Heart right ventricle (tissue), 16 donors: Measurements from ENCODE around the gene C14orf132. TPM values are rescaled to one million over a fixed set of nuclear protein-coding genes. Genes with fewer than 3 reads are reported as not detected.

Experiments used
- ATAC-seq, 8 donors: fragments of 200-7000 bp; cut with Tn5 transposase; one replicate each; pipeline ENCODE4 v1.9.1; 2020; ENCODE audit warnings: mild to moderate bottlenecking in 8 of 8, moderate library complexity in 8 of 8, moderate number of reproducible peaks in 1 of 8
- DNase-seq, 2 donors: peaks; one replicate each; pipeline ENCODE4 v3.0.0-alpha.2; 2020
- H3K27ac ChIP-seq, 10 donors: fragments of 200-600 bp; sonication (generic) in 2 of 10; one replicate each; pipeline versions ENCODE4 v1.5.0 to v1.8.0; 2020 to 2022; ENCODE audit warnings: mild to moderate bottlenecking in 3 of 10
- H3K27me3 ChIP-seq, 7 donors: fragments of 200-600 bp; one replicate each; pipeline ENCODE4 v1.8.0; 2021 to 2022; ENCODE audit warnings: mild to moderate bottlenecking in 2 of 7
- H3K36me3 ChIP-seq, 9 donors: fragments of 200-600 bp; sonication (generic) in 1 of 9; one replicate each; pipeline versions ENCODE4 v1.5.0 to v1.8.0; 2020 to 2022; ENCODE audit warnings: mild to moderate bottlenecking in 2 of 9
- H3K4me1 ChIP-seq, 9 donors: fragments of 200-600 bp; sonication (generic) in 1 of 9; one replicate each; pipeline versions ENCODE4 v1.5.0 to v1.8.0; 2020 to 2022; ENCODE audit warnings: mild to moderate bottlenecking in 4 of 9
- H3K4me3 ChIP-seq, 10 donors: fragments of 200-600 bp; sonication (generic) in 2 of 10; one replicate each; pipeline versions ENCODE4 v1.5.0 to v1.8.0; 2020 to 2022; ENCODE audit warnings: mild to moderate bottlenecking in 7 of 10, moderate library complexity in 2 of 10
- H3K9me3 ChIP-seq, 11 donors: fragments of 200-600 bp in 10 of 11; sonication (generic) in 2 of 11; one replicate each; pipeline versions ENCODE4 v1.5.0 to v1.8.0; 2013 to 2022; ENCODE audit warnings: mild to moderate bottlenecking in 2 of 11, control low read depth in 1 of 11, moderate library complexity in 1 of 11
- WGBS, 2 donors: extraction: QIAGEN DNeasy Blood & Tissue Kit; methylation state at CpG; one replicate each; pipeline ENCODE4 v1.1.7; 2013; ENCODE audit warnings: inconsistent platforms in 1 of 2; 5-methylcytosine and 5-hydroxymethylcytosine counted together
- intact Hi-C, 10 donors: fragments of 100-400 bp; cut with DNase I; formaldehyde crosslinking; loops; one replicate each; pipeline versions ENCODE4 v1.11.1 to v1.14.2; 2022
- polyA plus RNA-seq, 2 donors: library from polyadenylated mRNA; stranded (reverse); fragments of 200-250 nt; gene quantifications; one replicate each; pipeline ENCODE4 v1.2.3, GENCODE V29; 2013
- total RNA-seq, 10 donors: library from RNA; stranded (reverse); fragmentation: NEBNext Ultra II Directional in 3 of 10; extraction: Animal tissue kit (Norgen Biotek cat#: 25700) in 3 of 10; gene quantifications; one replicate each; pipeline versions ENCODE4 v1.2.1 to v1.2.4, GENCODE V29; 2021 to 2023
- TF ChIP-seq, protein P1 (sequence below), 9 donors: fragments of 200-600 bp; sonication (generic) in 2 of 9; IDR thresholded peaks; one replicate each; pipeline versions ENCODE4 v1.5.0 to v1.8.0; 2021 to 2022; ENCODE audit warnings: antibody characterized with exemption in 9 of 9, mild to moderate bottlenecking in 5 of 9, moderate library complexity in 1 of 9
- donor health status: Arrhythmogenic right ventricular cardiomyopathy.
- donor health status: ischemic (EF 13 %, LVEDD 7.1; RV severe dilation, severe dysfunction).
- donor health status: healthy with polysubstance abuse.
- donor health status: DM: no; HTN: yes; CAD: no.
- donor health status: DM: no; HTN: no; CAD: no.
- donor health status: ischemic (EF 25% LVEDD 6.9; RV normal size, moderate dysfunction).
- donor health status: ischemic (EF 25% LVEDD 5.7; RV mildly dilated, moderate dysfunction).
- donor health status: healthy.
- donor health status: DM: yes; HTN: yes; CAD: no.
- donor health status: Ischemic cardiomyopathy.
- donor health status: ischemic (EF 35%, LVEDD 5.7; RV mildly dilated, moderate dysfunction).
- donor health status: nonischemic (EF 11% LVEDD 7.7; RV severe dilation, severe dysfunction).
- donor health status: DM: yes; HTN: yes; CAD: no.
- donor health status: PGD.
- donor health status: ischemic (EF 29% LVEDD 5.4; RV normal size, mild dysfunction).
- donor health status: nonischemic (EF 23%, LVEDD 6.1; RV moderate dilation, normal function).

Gene C14orf132
- total and polyA plus RNA-seq, 12 donors, result 0.80 to 16.2 (median 2.5) TPM

DNA sequence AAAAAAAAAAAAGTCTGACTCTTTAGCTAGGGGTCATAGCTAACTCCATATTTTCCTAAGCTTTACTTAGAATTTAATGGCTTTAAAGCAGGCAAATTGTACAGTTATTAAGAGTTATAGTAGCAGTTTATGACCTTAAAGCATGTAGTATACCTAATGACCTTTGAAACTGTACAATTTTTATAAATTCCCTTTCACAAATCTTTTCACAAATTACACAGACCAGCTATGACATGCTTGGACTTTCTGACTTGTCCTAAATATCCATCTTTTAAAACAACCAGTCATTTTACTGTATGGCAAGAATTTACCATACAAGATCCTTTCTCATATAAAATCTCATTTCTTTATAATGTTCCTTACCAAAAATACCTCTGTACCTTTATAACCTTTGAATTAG, 74.8 kb downstream of the C14orf132 start:
- ATAC-seq (no peak), DNase-seq (no peak)
- no peak overlapping the region for H3K4me3 ChIP-seq
- intact Hi-C loops, result loop anchor here in 1 of 10 donors (10.0 kb wide), 1 partner anchor 301 kb away; no protein-coding TSS in a partner anchor
- TF ChIP-seq, protein P1, sequence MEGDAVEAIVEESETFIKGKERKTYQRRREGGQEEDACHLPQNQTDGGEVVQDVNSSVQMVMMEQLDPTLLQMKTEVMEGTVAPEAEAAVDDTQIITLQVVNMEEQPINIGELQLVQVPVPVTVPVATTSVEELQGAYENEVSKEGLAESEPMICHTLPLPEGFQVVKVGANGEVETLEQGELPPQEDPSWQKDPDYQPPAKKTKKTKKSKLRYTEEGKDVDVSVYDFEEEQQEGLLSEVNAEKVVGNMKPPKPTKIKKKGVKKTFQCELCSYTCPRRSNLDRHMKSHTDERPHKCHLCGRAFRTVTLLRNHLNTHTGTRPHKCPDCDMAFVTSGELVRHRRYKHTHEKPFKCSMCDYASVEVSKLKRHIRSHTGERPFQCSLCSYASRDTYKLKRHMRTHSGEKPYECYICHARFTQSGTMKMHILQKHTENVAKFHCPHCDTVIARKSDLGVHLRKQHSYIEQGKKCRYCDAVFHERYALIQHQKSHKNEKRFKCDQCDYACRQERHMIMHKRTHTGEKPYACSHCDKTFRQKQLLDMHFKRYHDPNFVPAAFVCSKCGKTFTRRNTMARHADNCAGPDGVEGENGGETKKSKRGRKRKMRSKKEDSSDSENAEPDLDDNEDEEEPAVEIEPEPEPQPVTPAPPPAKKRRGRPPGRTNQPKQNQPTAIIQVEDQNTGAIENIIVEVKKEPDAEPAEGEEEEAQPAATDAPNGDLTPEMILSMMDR (IDR thresholded peaks at IDR 0.05), result no peak
- H3K27ac ChIP-seq, result no peak overlapping the region
- H3K36me3 ChIP-seq, result no peaks in the 10 kb centered on the region
- H3K27me3 ChIP-seq, result peaks cover 0 to 8% (median 0%) of the 10 kb centered on the region in 7 donors
- no peaks in the 10 kb centered on the region for H3K4me1 ChIP-seq
- H3K9me3 ChIP-seq, result peaks cover 0 to 18% (median 0%) of the 10 kb centered on the region in 11 donors

DNA sequence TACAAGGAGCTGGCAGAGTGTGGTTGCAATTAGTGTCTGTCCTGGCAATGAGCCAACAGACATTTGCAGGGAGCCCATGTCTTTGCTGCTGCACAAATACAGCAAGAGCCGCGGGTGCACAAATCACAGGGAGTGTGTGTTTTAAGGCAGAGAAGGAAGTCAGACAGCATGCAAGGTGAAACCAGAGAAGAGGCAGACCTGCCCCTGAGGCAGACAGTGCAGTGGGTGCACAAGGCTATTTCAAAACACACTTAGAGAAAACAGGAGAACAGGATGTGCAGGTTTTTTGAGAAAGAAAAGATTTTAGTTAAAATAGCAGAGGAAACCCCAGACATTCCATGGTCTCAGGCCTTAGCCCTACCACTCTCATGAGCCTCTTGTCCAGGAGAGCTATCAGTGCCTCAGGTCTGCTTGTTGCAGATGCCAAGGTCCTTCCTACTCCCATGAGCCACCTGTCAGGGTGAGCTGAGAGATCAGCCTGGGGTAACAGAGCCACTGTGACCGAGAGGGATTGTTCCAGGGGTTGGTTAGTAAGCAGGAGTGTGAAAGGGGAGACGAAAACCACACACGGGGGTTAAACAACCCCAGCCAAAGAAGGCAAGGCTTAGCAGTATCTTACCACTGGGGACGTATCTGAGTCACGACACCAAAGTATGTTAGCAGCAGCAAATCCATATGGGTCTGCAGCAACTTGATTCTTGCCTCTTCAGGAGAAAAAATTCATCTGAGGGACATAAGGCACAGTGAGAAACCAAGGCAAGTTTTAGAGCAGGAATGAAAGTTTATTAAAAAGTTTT, 78.1 kb downstream of the C14orf132 start:
- H3K4me1 ChIP-seq, result no peaks in the 10 kb centered on the region
- H3K4me3 ChIP-seq, result no peak overlapping the region
- no peak for DNase-seq
- no peak for ATAC-seq
- H3K27ac ChIP-seq, result no peak overlapping the region
- H3K9me3 ChIP-seq, result peaks cover 0 to 18% (median 0%) of the 10 kb centered on the region in 11 donors
- TF ChIP-seq, protein P1 (IDR thresholded peaks at IDR 0.05), result no peak
- 66% methylated on average over 7 of the region's 7 CpGs for WGBS, 2 donors
- no peaks in the 10 kb centered on the region for H3K36me3 ChIP-seq
- intact Hi-C loops, result loop anchor here in 1 of 10 donors (10.0 kb wide), 1 partner anchor 298 kb away; no protein-coding TSS in a partner anchor
- peaks cover 0 to 9% (median 0%) of the 10 kb centered on the region in 7 donors for H3K27me3 ChIP-seq

DNA sequence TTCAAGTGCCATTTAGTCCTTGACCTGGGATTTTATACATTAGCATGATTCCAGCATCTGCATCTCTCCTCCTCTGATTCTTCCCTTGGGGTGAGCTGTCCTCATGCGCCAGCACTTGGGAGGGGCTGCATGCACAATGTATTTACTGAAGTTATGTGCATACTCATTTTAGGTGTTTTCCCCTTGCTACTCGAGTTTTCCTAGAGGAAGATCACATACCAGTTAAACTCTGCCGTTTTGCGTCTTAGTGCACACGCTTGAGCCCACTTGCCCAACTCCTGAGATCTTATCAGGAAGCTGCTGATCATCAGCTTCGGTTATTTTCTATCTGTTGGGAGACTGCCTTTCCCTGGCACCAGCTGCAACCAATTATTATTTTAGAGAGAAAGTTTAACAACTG, 78.8 kb downstream of the C14orf132 start:
- WGBS, 2 donors, result 78 to 79% methylated on average over 6 of the region's 6 CpGs
- Histone ChIP-seq H3K27ac (no peak overlapping the region), H3K9me3 (peaks cover 0 to 18% (median 0%) of the 10 kb centered on the region in 11 donors), H3K36me3 (no peaks in the 10 kb centered on the region), H3K4me1 (no peaks in the 10 kb centered on the region), H3K27me3 (peaks cover 0 to 8% (median 0%) of the 10 kb centered on the region in 7 donors), H3K4me3 (no peak overlapping the region)
- DNase-seq, result no peak
- intact Hi-C loops, result loop anchor here in 1 of 10 donors (10.0 kb wide), 1 partner anchor 297 kb away; no protein-coding TSS in a partner anchor
- TF ChIP-seq, protein P1 (IDR thresholded peaks at IDR 0.05), result no peak
- no peak for ATAC-seq

DNA sequence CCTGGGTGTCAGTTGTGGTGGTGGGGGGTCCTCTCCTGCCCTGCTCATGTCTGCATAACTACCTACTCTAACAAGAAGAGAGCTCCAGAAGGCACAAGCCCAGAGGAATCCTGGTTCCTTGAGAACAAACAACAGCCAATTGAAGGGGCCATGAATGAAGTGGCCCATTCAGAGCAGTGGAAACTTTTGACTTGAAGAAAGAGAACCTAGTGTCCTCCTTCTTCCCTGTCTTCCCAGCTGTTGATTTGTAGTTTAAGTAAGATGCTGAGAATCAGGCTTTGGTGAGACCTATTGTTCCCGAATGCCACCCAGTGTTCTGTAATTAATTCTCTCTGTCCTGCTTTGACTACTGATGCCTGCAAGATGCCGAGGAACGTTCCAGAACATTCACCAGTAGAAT, 79.2 kb downstream of the C14orf132 start:
- 89 to 91% methylated on average over 3 of the region's 3 CpGs for WGBS, 2 donors
- H3K9me3 ChIP-seq, result peaks cover 0 to 18% (median 0%) of the 10 kb centered on the region in 11 donors
- H3K36me3 ChIP-seq, result no peaks in the 10 kb centered on the region
- no peak overlapping the region for H3K4me3 ChIP-seq
- ATAC-seq (no peak), DNase-seq (no peak)
- H3K27me3 ChIP-seq, result peaks cover 0 to 8% (median 0%) of the 10 kb centered on the region in 7 donors
- TF ChIP-seq, protein P1 (IDR thresholded peaks at IDR 0.05), result no peak
- H3K27ac ChIP-seq, result no peak overlapping the region
- no peaks in the 10 kb centered on the region for H3K4me1 ChIP-seq
- intact Hi-C loops, result loop anchor here in 1 of 10 donors (10.0 kb wide), 1 partner anchor 296 kb away; no protein-coding TSS in a partner anchor
